ENCODE data around the gene IVD.

IVD gene

GRCh38 chr15:40367686-40368611, 37.6 kb upstream of the IVD start:
- Mint-ChIP-seq H3K27ac (peak overlapping the region; percentile 59), H3K4me3 (peak overlapping the region; percentile 85), H3K27me3 (no peaks in the 10 kb centered on the region), H3K9me3 (no peaks in the 10 kb centered on the region), H3K36me3 (ENCODE audit: low read depth) (no peaks in the 10 kb centered on the region), H3K4me1 (ENCODE audit: low read depth) (peaks cover 23% of the 10 kb centered on the region)

- H3K27me3 Mint-ChIP-seq: no peaks in the 10 kb centered on the region
Observed at GRCh38 chr15:40368719-40369473, 36.7 kb upstream of the IVD start.

DNA sequence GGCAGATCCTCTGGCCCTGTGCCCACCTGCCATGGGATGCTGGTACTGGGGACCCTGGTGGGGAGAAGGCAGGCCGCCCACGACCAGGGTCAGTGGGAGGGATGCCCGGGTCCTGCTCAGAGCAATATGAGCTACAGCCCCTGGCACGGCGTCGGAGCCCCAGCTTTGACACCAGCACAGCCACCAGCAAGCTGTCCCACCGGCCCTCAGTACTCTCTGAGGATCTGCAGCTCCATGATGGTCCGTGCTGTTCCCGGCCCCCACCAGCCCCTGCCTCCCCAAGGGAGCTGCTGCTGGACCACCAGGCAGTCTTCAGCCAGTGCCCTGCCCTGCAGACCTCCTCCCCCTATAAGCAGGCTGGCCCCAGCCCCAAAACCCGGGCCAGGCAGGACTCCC, 36.1 kb upstream of the IVD start:
- H3K27ac Mint-ChIP-seq: no peak overlapping the region
- H3K9me3 Mint-ChIP-seq: no peaks in the 10 kb centered on the region
- H3K27me3 Mint-ChIP-seq: no peaks in the 10 kb centered on the region
- H3K36me3 Mint-ChIP-seq (ENCODE audit: low read depth): no peaks in the 10 kb centered on the region
- H3K4me3 Mint-ChIP-seq: no peak overlapping the region
- H3K4me1 Mint-ChIP-seq (ENCODE audit: low read depth): peaks cover 23% of the 10 kb centered on the region

More at GRCh38 chr15:40368719-40369473, 36.7 kb upstream of the IVD start:
- H3K4me1 Mint-ChIP-seq (ENCODE audit: low read depth): peaks cover 23% of the 10 kb centered on the region
- H3K36me3 Mint-ChIP-seq (ENCODE audit: low read depth): no peaks in the 10 kb centered on the region
- no peaks in the 10 kb centered on the region for H3K9me3 Mint-ChIP-seq
- peak overlapping the region; percentile 57 for H3K27ac Mint-ChIP-seq
- no peak overlapping the region for H3K4me3 Mint-ChIP-seq

GRCh38 chr15:40369971-40370370, 35.6 kb upstream of the IVD start:
- no peaks in the 10 kb centered on the region for H3K27me3 Mint-ChIP-seq
- H3K9me3 Mint-ChIP-seq: no peaks in the 10 kb centered on the region
- no peak overlapping the region for H3K27ac Mint-ChIP-seq
- H3K4me1 Mint-ChIP-seq (ENCODE audit: low read depth): peaks cover 23% of the 10 kb centered on the region
- no peak overlapping the region for H3K4me3 Mint-ChIP-seq
- H3K36me3 Mint-ChIP-seq (ENCODE audit: low read depth): no peaks in the 10 kb centered on the region

- H3K27ac Mint-ChIP-seq: no peak overlapping the region
- H3K9me3 Mint-ChIP-seq: no peaks in the 10 kb centered on the region
- H3K36me3 Mint-ChIP-seq (ENCODE audit: low read depth): no peaks in the 10 kb centered on the region
- H3K27me3 Mint-ChIP-seq: no peaks in the 10 kb centered on the region
- H3K4me1 Mint-ChIP-seq (ENCODE audit: low read depth): peaks cover 12% of the 10 kb centered on the region
- no peak overlapping the region for H3K4me3 Mint-ChIP-seq
Observed at GRCh38 chr15:40372981-40373380, 32.6 kb upstream of the IVD start.

DNA sequence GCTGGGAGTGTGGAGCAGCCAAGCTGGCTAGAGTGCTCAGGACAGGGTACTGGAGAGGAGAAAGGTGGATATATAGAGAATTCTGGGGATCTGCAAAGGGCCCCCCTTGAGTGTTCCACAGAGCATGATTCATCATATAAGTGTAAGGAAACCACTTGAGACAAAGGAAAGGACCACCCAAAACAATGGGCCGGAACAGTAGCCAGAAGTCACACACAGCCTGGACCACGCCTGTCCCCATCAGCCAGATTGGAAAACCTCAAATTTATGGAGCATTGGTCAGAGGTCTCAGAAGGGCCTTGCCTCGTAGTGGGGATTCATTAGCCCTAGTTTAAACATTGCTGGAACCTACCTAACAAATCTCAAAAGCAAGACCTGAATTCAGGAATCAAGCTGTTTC, 28.0 kb upstream of the IVD start:
- Mint-ChIP-seq H3K9me3 (no peaks in the 10 kb centered on the region), H3K36me3 (ENCODE audit: low read depth) (no peaks in the 10 kb centered on the region), H3K27me3 (no peaks in the 10 kb centered on the region), H3K27ac (no peak overlapping the region), H3K4me3 (no peak overlapping the region), H3K4me1 (ENCODE audit: low read depth) (peaks cover 8% of the 10 kb centered on the region)

DNA sequence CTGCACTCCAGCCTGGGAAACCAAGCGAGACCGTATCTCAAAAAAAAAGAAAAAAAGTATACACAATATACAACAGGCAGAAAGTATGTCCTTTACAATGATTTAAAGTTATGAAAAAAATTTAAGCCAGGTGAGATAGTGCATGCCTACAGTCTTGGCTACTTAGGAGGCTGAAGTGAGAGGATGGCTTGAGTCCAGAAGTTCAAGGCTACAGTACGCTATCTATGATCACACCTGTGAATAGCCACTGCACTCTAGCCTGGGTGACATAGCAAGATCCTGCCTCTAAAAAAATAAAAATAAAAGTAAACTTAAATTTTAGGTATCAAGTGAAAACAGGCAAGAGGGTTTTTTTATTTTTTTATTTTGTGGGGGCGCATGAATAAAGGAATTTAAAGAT, 26.2 kb upstream of the IVD start:
- Mint-ChIP-seq H3K27ac (no peak overlapping the region), H3K9me3 (no peaks in the 10 kb centered on the region), H3K27me3 (no peaks in the 10 kb centered on the region), H3K4me3 (no peak overlapping the region), H3K36me3 (ENCODE audit: low read depth) (peaks cover 6% of the 10 kb centered on the region), H3K4me1 (ENCODE audit: low read depth) (peaks cover 18% of the 10 kb centered on the region)

DNA sequence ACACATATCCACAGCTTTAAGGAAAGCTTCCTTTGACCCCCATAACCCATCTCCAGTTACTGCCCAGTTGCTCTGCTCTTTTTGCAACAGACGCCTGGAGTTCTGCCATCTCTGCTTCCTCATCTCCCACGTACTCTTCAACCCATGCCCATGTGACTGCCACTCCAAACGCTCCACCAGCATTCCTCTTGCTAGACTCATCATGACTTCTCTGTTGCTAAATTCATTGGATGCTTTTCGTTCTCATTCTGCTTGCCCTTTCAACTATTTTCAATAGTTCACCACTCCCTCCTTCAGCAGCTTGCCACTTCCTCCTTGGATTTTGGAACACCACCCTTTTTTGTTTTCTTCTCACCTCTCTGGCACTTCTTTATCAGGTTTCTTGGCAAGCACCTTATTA, 25.7 kb upstream of the IVD start:
- H3K9me3 Mint-ChIP-seq: no peaks in the 10 kb centered on the region
- H3K27ac Mint-ChIP-seq: no peak overlapping the region
- H3K27me3 Mint-ChIP-seq: no peaks in the 10 kb centered on the region
- H3K36me3 Mint-ChIP-seq (ENCODE audit: low read depth): peaks cover 6% of the 10 kb centered on the region
- peaks cover 22% of the 10 kb centered on the region for H3K4me1 Mint-ChIP-seq (ENCODE audit: low read depth)
- no peak overlapping the region for H3K4me3 Mint-ChIP-seq

GRCh38 chr15:40380636-40381035, 25.0 kb upstream of the IVD start:
- H3K4me3 Mint-ChIP-seq: no peak overlapping the region

DNA sequence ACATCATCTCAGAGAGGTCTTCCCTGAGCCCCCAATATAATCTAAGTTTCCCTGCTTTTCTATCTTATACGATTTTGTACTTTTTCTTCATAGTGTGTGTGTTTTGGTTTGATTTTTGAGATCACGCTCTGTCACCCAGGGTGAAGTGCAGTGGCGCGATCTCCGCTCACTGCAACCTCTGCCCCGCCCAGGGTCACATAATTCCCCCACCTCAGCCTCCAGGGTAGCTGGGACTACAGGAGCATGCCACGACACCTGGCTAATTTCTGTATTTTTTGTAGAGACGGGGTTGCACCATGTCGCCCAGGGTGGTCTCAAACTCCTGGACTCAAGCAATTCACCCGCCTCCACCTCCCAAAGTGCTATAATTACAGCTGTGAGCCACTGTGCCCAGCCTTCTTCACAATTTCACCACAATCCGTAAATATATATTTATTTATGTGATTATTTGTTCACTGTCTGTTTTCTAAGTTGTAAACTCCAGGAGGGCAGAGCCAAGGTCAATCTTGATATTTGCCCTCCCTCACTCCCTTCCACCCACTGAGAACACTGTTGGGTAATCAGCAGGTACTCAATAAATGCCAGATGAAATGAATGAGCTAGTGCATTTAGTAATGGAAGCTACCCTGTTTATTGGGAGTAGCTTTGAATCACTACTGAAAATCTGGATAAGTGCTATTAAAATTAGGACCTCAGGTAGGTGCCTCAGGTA, 23.6 kb upstream of the IVD start:
- Mint-ChIP-seq H3K27ac (no peak overlapping the region), H3K9me3 (no peaks in the 10 kb centered on the region), H3K4me1 (ENCODE audit: low read depth) (peaks cover 16% of the 10 kb centered on the region), H3K4me3 (no peak overlapping the region), H3K36me3 (ENCODE audit: low read depth) (peaks cover 25% of the 10 kb centered on the region), H3K27me3 (no peaks in the 10 kb centered on the region)

More at GRCh38 chr15:40380636-40381035, 25.0 kb upstream of the IVD start:
- H3K36me3 Mint-ChIP-seq (ENCODE audit: low read depth): peaks cover 14% of the 10 kb centered on the region
- no peak overlapping the region for H3K27ac Mint-ChIP-seq
- H3K27me3 Mint-ChIP-seq: no peaks in the 10 kb centered on the region
- no peaks in the 10 kb centered on the region for H3K9me3 Mint-ChIP-seq
- H3K4me1 Mint-ChIP-seq (ENCODE audit: low read depth): peaks cover 22% of the 10 kb centered on the region

- H3K9me3 Mint-ChIP-seq: no peaks in the 10 kb centered on the region
- H3K4me3 Mint-ChIP-seq: peak within 1 kb of the TSS; percentile 92
- H3K4me1 Mint-ChIP-seq (ENCODE audit: low read depth): peaks cover 16% of the 10 kb centered on the region
- H3K27ac Mint-ChIP-seq: peak within 1 kb of the TSS; percentile 79
- peaks cover 33% of the 10 kb centered on the region for H3K36me3 Mint-ChIP-seq (ENCODE audit: low read depth)
- no peaks in the 10 kb centered on the region for H3K27me3 Mint-ChIP-seq
Observed at GRCh38 chr15:40382580-40383456, 22.8 kb upstream of the IVD start, which contains the start of gene KNSTRN. Gene KNSTRN (plus strand): TSS chr15:40382721. CDS start chr15:40382836, 115 bp downstream.

GRCh38 chr15:40386480-40386879, 19.1 kb upstream of the IVD start:
- H3K27ac Mint-ChIP-seq: no peak overlapping the region
- no peaks in the 10 kb centered on the region for H3K9me3 Mint-ChIP-seq
- peaks cover 64% of the 10 kb centered on the region for H3K36me3 Mint-ChIP-seq (ENCODE audit: low read depth)
- H3K4me3 Mint-ChIP-seq: no peak overlapping the region
- H3K4me1 Mint-ChIP-seq (ENCODE audit: low read depth): peaks cover 16% of the 10 kb centered on the region
- no peaks in the 10 kb centered on the region for H3K27me3 Mint-ChIP-seq

DNA sequence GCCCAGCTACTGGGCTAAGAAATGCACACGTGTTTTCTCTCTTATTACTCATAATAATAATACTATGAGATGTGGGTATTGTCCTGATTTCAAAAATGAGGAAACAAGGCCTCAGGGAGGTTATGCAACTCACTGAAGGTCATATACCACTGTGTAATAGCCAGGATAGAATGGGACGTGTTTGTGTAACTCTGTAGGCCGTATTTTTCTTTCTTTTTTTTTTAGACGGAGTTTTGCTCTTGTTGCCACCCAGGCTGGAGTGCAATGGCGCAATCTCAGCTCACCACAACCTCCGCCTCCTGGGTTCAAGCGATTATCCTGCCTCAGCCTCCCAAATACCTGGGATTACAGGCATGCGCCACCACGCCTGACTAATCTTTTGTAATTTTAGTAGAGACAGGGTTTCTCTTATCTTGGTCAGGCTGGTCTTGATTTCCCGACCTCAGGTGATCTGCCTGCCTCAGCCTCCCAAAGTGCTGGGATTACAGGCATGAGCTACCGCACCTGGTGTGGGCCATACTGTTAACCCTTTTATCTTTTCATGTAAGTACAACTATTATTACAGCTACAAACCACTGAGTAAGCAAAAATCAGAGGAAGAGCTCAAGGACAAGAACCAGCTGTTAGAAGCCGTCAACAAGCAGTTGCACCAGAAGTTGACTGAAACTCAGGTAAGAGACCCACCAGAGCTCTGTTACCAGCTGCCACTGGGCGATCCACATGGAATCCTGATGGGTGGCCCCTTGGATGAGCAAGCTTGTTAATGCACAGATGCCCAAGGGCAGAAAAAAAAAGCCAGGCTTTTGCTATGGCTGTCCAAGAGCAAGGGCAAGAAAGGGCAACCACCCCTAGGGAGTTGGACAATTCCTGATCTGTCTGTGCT, 16.4 kb upstream of the IVD start:
- H3K36me3 Mint-ChIP-seq (ENCODE audit: low read depth): peaks cover 83% of the 10 kb centered on the region
- H3K4me3 Mint-ChIP-seq: no peak overlapping the region
- H3K4me1 Mint-ChIP-seq (ENCODE audit: low read depth): peaks cover 6% of the 10 kb centered on the region
- no peaks in the 10 kb centered on the region for H3K9me3 Mint-ChIP-seq
- H3K27ac Mint-ChIP-seq: no peak overlapping the region
- H3K27me3 Mint-ChIP-seq: no peaks in the 10 kb centered on the region
